Tongue (tissue), 2 donors: ENCODE measurements around the gene NPAS3. TPM values are rescaled to one million over a fixed set of nuclear protein-coding genes. Genes with fewer than 3 reads are reported as not detected.

Experiments
- DNase-seq: peaks from one replicate; pipeline ENCODE4 v3.0.0-alpha.2; 2015
- total RNA-seq: library from RNA; depleted of rRNA; stranded (reverse); fragments of >200 nt; gene quantifications from one replicate; pipeline ENCODE4 v1.2.3, GENCODE V29; 2014

NPAS3 gene
- total RNA-seq, 1 donor from 2014 or later, result 4.4 TPM

GRCh38 chr14:33184587-33184986 lies 245.9 kb downstream of the NPAS3 start:
- DNase-seq, result peak; percentile 31

- DNase-seq, result no peak
These were observed 248.0 kb downstream of the NPAS3 start for GRCh38 chr14:33186656-33187055.

GRCh38 chr14:33188880-33189279 lies 250.2 kb downstream of the NPAS3 start:
- DNase-seq, result no peak

- DNase-seq, result no peak
These were observed 253.2 kb downstream of the NPAS3 start for GRCh38 chr14:33191855-33192254.

GRCh38 chr14:33194551-33194950 lies 255.9 kb downstream of the NPAS3 start:
- no peak for DNase-seq

- no peak for DNase-seq
These were observed 260.0 kb downstream of the NPAS3 start for GRCh38 chr14:33198684-33199083.

- no peak for DNase-seq
These were observed 262.4 kb downstream of the NPAS3 start for GRCh38 chr14:33201116-33201515.

- no peak for DNase-seq
These were observed 268.3 kb downstream of the NPAS3 start for GRCh38 chr14:33206981-33207380.

- DNase-seq, result peak; percentile 7
These were observed 268.9 kb downstream of the NPAS3 start for GRCh38 chr14:33207467-33208017.

- peak; percentile 74 for DNase-seq
These were observed 271.6 kb downstream of the NPAS3 start for GRCh38 chr14:33210311-33210710.

GRCh38 chr14:33218026-33218425 lies 279.3 kb downstream of the NPAS3 start:
- DNase-seq, result no peak

- DNase-seq, result no peak
These were observed 281.3 kb downstream of the NPAS3 start for GRCh38 chr14:33219957-33220356.

GRCh38 chr14:33229269-33229929 lies 290.7 kb downstream of the NPAS3 start:
- peak; percentile 92 for DNase-seq

- no peak for DNase-seq
These were observed 291.3 kb downstream of the NPAS3 start for GRCh38 chr14:33230021-33230420.

GRCh38 chr14:33232031-33232430 lies 293.4 kb downstream of the NPAS3 start:
- DNase-seq, result no peak

GRCh38 chr14:33237115-33237740 lies 298.5 kb downstream of the NPAS3 start:
- DNase-seq, result no peak

GRCh38 chr14:33239465-33239864 lies 300.8 kb downstream of the NPAS3 start:
- no peak for DNase-seq

GRCh38 chr14:33240466-33240865 lies 301.8 kb downstream of the NPAS3 start:
- peak; percentile 17 for DNase-seq

GRCh38 chr14:33241331-33241730 lies 302.7 kb downstream of the NPAS3 start:
- DNase-seq, result no peak

- no peak for DNase-seq
These were observed 310.6 kb downstream of the NPAS3 start for GRCh38 chr14:33249233-33249820.

- DNase-seq, result no peak
These were observed 312.3 kb downstream of the NPAS3 start for GRCh38 chr14:33250963-33251362.

GRCh38 chr14:33254342-33254741 lies 315.7 kb downstream of the NPAS3 start:
- DNase-seq, result no peak

GRCh38 chr14:33254861-33255395 lies 316.2 kb downstream of the NPAS3 start:
- DNase-seq, result peak; percentile 79
